MM.1S (cell line): ENCODE data around the gene ZNF415.

Experiments
- DNase-seq: peaks from one replicate; pipeline ENCODE4 v3.0.0-alpha.2; 2015
- H2AFZ ChIP-seq: fragments of 300-600 bp; sonication (generic); 2 replicates; pipeline ENCODE4 v1.6.0; 2016; ENCODE audit warnings: antibody characterized with exemption, low read length
- H3F3A ChIP-seq: fragments of 300-600 bp; sonication (generic); 2 replicates; pipeline ENCODE4 v1.6.1; 2016; ENCODE audit warnings: mild to moderate bottlenecking, antibody characterized with exemption, low read length, moderate library complexity, mixed read lengths; ENCODE audit not compliant: insufficient read depth
- H3K27ac ChIP-seq: fragments of 300-600 bp; sonication (generic); 2 replicates; pipeline ENCODE4 v1.5.1; 2016; ENCODE audit warnings: mild to moderate bottlenecking, low read length
- H3K27me3 ChIP-seq: fragments of 300-600 bp; sonication (generic); replicated peaks from 2 replicates; pipeline ENCODE4 v1.6.0; 2016; ENCODE audit warnings: low read length; ENCODE audit not compliant: insufficient read depth
- H3K36me3 ChIP-seq: fragments of 300-600 bp; sonication (generic); replicated peaks from 2 replicates; pipeline ENCODE4 v1.6.1; 2016; ENCODE audit warnings: mild to moderate bottlenecking, low read length, mixed read lengths; ENCODE audit not compliant: insufficient read depth
- H3K4me1 ChIP-seq: fragments of 300-600 bp; sonication (generic); 2 replicates; pipeline ENCODE4 v1.6.1; 2016; ENCODE audit warnings: low read length, mixed read lengths
- H3K4me2 ChIP-seq: fragments of 300-600 bp; sonication (generic); 2 replicates; pipeline ENCODE4 v1.6.0; 2016; ENCODE audit warnings: low read depth, low read length
- H3K4me3 ChIP-seq: fragments of 300-600 bp; sonication (generic); 2 replicates; pipeline ENCODE4 v1.5.1; 2016; ENCODE audit warnings: low read length, mixed read lengths
- H3K79me2 ChIP-seq: fragments of 300-600 bp; sonication (generic); 2 replicates; pipeline ENCODE4 v1.6.1; 2016; ENCODE audit warnings: mixed run types, low read length, mixed read lengths
- H3K9ac ChIP-seq: fragments of 300-600 bp; sonication (generic); 2 replicates; pipeline ENCODE4 v1.6.1; 2016; ENCODE audit warnings: low read length, mixed read lengths
- H3K9me2 ChIP-seq: fragments of 300-600 bp; sonication (generic); replicated peaks from 2 replicates; pipeline ENCODE4 v1.6.1; 2016; ENCODE audit warnings: mild to moderate bottlenecking, low read length, mixed read lengths; ENCODE audit not compliant: insufficient read depth
- H3K9me3 ChIP-seq: fragments of 300-600 bp; sonication (generic); replicated peaks from 2 replicates; pipeline ENCODE4 v1.6.1; 2016; ENCODE audit warnings: mild to moderate bottlenecking, low read length, mixed read lengths; ENCODE audit not compliant: insufficient read depth
- H4K20me1 ChIP-seq: fragments of 300-600 bp; sonication (generic); 2 replicates; pipeline ENCODE4 v1.6.1; 2016; ENCODE audit warnings: mild to moderate bottlenecking, low read length, moderate library complexity, mixed read lengths; ENCODE audit not compliant: insufficient read depth
- EZH2 ChIP-seq: fragments of 300-600 bp; sonication (generic); optimal IDR thresholded peaks from 2 replicates; pipeline ENCODE3; 2017; ENCODE audit warnings: low read depth, mild to moderate bottlenecking, antibody characterized with exemption, low read length, mixed read lengths
- EZH2phosphoT487 ChIP-seq: fragments of 300-600 bp; sonication (generic); IDR thresholded peaks from 2 replicates; pipeline ENCODE4 v1.6.1; 2018; ENCODE audit warnings: antibody characterized with exemption, low read length
- TF ChIP-seq, protein P1 (sequence below): fragments of 300-600 bp; sonication (generic); IDR thresholded peaks from 2 replicates; pipeline ENCODE4 v1.5.1; 2016; ENCODE audit warnings: antibody characterized with exemption, low read length, mixed read lengths

ZNF415 gene

GRCh38 chr19:53132141-53132991, at the start of gene ZNF415:
Gene ZNF415 (minus strand): TSS chr19:53132910. CDS start chr19:53122676, 10,234 bp downstream.
- H4K20me1 ChIP-seq = no peaks in the 10 kb centered on the region
- no peaks in the 10 kb centered on the region for H3K27me3 ChIP-seq
- DNase-seq = no peak
- H2AFZ ChIP-seq = no peak within 1 kb of the TSS
- no peaks in the 10 kb centered on the region for H3K9me2 ChIP-seq
- TF ChIP-seq EZH2phosphoT487 = no peak
- TF ChIP-seq EZH2 = no peak
- TF ChIP-seq, protein P1, sequence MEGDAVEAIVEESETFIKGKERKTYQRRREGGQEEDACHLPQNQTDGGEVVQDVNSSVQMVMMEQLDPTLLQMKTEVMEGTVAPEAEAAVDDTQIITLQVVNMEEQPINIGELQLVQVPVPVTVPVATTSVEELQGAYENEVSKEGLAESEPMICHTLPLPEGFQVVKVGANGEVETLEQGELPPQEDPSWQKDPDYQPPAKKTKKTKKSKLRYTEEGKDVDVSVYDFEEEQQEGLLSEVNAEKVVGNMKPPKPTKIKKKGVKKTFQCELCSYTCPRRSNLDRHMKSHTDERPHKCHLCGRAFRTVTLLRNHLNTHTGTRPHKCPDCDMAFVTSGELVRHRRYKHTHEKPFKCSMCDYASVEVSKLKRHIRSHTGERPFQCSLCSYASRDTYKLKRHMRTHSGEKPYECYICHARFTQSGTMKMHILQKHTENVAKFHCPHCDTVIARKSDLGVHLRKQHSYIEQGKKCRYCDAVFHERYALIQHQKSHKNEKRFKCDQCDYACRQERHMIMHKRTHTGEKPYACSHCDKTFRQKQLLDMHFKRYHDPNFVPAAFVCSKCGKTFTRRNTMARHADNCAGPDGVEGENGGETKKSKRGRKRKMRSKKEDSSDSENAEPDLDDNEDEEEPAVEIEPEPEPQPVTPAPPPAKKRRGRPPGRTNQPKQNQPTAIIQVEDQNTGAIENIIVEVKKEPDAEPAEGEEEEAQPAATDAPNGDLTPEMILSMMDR = no peak
- no peaks in the 10 kb centered on the region for H3K36me3 ChIP-seq
- H3K4me3 ChIP-seq = no peak within 1 kb of the TSS
- no peaks in the 10 kb centered on the region; the same call in 1 of the 2 replicates for H3K9me3 ChIP-seq
- H3K9ac ChIP-seq = no peak within 1 kb of the TSS
- no peak within 1 kb of the TSS for H3K27ac ChIP-seq
- no peak within 1 kb of the TSS for H3K4me2 ChIP-seq
- H3K79me2 ChIP-seq = no peaks in the 10 kb centered on the region
- no peaks in the 10 kb centered on the region for H3F3A ChIP-seq
- H3K4me1 ChIP-seq = no peaks in the 10 kb centered on the region

DNA sequence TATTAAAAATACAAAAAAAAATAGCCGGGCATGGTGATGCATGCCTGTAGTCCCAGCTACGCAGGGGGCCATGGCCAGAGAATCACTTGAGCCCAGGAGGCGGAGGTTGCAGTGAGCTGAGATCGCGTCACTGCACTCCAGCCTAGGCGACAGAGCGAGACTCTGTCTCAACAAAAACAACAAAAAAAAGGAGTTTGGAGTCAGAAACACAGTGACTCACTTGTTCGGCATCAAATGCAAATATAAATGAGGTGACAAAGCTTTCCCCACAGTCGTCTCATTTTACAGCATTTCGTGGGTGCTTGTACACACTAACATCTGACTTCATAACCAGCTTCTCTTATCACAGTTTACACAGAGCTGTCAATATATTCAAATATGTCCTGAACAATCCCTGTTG, 49.5 kb upstream of the ZNF415 start:
- no peaks in the 10 kb centered on the region for H3K36me3 ChIP-seq
- H3K27ac ChIP-seq = no peak overlapping the region
- H3K9me3 ChIP-seq = no peaks in the 10 kb centered on the region
- no peak overlapping the region for H3K4me2 ChIP-seq
- H3K79me2 ChIP-seq = no peaks in the 10 kb centered on the region
- DNase-seq = no peak
- no peaks in the 10 kb centered on the region for H3F3A ChIP-seq
- H2AFZ ChIP-seq = no peak overlapping the region
- TF ChIP-seq, protein P1 = no peak
- TF ChIP-seq EZH2phosphoT487 (no peak), EZH2 (no peak)
- no peak overlapping the region for H3K9ac ChIP-seq
- H3K4me3 ChIP-seq = no peak overlapping the region
- H3K27me3 ChIP-seq = no peaks in the 10 kb centered on the region
- no peaks in the 10 kb centered on the region for H4K20me1 ChIP-seq
- no peaks in the 10 kb centered on the region for H3K4me1 ChIP-seq
- H3K9me2 ChIP-seq = no peaks in the 10 kb centered on the region

- H4K20me1 ChIP-seq = no peaks in the 10 kb centered on the region
- no peak overlapping the region for H3K27ac ChIP-seq
- no peaks in the 10 kb centered on the region for H3F3A ChIP-seq
- no peaks in the 10 kb centered on the region for H3K79me2 ChIP-seq
- TF ChIP-seq EZH2phosphoT487 (no peak), EZH2 (no peak)
- TF ChIP-seq, protein P1 = no peak
- H3K4me1 ChIP-seq = no peaks in the 10 kb centered on the region
- no peak for DNase-seq
- no peaks in the 10 kb centered on the region for H3K27me3 ChIP-seq
- no peaks in the 10 kb centered on the region for H3K9me3 ChIP-seq
- H3K9me2 ChIP-seq = no peaks in the 10 kb centered on the region
- H2AFZ ChIP-seq = no peak overlapping the region
- no peak overlapping the region for H3K4me3 ChIP-seq
- H3K36me3 ChIP-seq = no peaks in the 10 kb centered on the region
- no peak overlapping the region for H3K4me2 ChIP-seq
- no peak overlapping the region for H3K9ac ChIP-seq
Observed at GRCh38 chr19:53177986-53178385, 45.3 kb upstream of the ZNF415 start.
